Gastrocnemius medialis (tissue), 4 donors: Measurements from ENCODE around the gene G6PC1.
"Not testable (repeated sequence)": the region's sequence is repeated elsewhere in the genome, so short reads cannot be mapped to it uniquely, and the experiment has no call there.

Source experiments
- CTCF ChIP-seq, 5 experiments: fragments of 450-650 bp in 3 of 5; fragments of 200-600 bp in 2 of 5; sonication (generic) in 2 of 5; IDR thresholded peaks in 4 of 5; conservative IDR thresholded peaks in 1 of 5; 1 replicate in 4 of 5; 2 replicates in 1 of 5; pipeline ENCODE4 v1.5.1; 2016 to 2019; ENCODE audit warnings: antibody characterized with exemption in 5 of 5, mild to moderate bottlenecking in 3 of 5, moderate library complexity in 3 of 5
- POLR2A ChIP-seq, 2 donors: fragments of 450-650 bp; IDR thresholded peaks; one replicate each; pipeline ENCODE4 v1.6.1; 2017; ENCODE audit warnings: antibody characterized with exemption in 2 of 2, mild to moderate bottlenecking in 2 of 2, moderate library complexity in 2 of 2

GRCh38 chr17:42885806-42886205 lies 14.8 kb upstream of the G6PC1 start:
- TF ChIP-seq CTCF (IDR thresholded peaks at IDR 0.05 in 4 of 5, conservative IDR thresholded peaks at IDR 0.05 in 1 of 5); POLR2A (IDR thresholded peaks at IDR 0.05): not testable (repeated sequence)
